Activated CD4-positive, alpha-beta T cell treated with anti-CD3 and anti-CD28 coated beads for 36 hours (primary cell): ENCODE results near the gene CERK. TPM values are rescaled to one million over a fixed set of nuclear protein-coding genes. Genes with fewer than 3 reads are reported as not detected.

ENCODE experiments used
- ATAC-seq: fragments of 200-7000 bp; cut with Tn5 transposase; one replicate; pipeline ENCODE4 v1.10.0; 2021; ENCODE audit warnings: mild to moderate bottlenecking, moderate library complexity
- CTCF ChIA-PET: fragments of 350-600 bp; sonication (Branson Sonifier 250); formaldehyde crosslinking; loops from one replicate; lab custom pipeline; 2021; ENCODE audit warnings: antibody characterized with exemption; lab: Charles Lee
- POLR2A ChIA-PET: fragments of 350-600 bp; sonication (Branson Sonifier 250); formaldehyde crosslinking; loops from one replicate; lab custom pipeline; 2021; ENCODE audit warnings: antibody characterized with exemption, inconsistent platforms; lab: Charles Lee
- DNase-seq: peaks from one replicate; pipeline ENCODE4 v3.0.0-alpha.2; 2020
- H3K27ac Mint-ChIP-seq: one replicate; pipeline ENCODE4 v1.8.0; 2021; ENCODE audit warnings: mixed read lengths
- H3K27me3 Mint-ChIP-seq: one replicate; pipeline ENCODE4 v1.8.0; 2021; ENCODE audit warnings: mixed read lengths
- H3K36me3 Mint-ChIP-seq: one replicate; pipeline ENCODE4 v1.8.0; 2021; ENCODE audit warnings: low read depth, mixed read lengths
- H3K4me1 Mint-ChIP-seq: one replicate; pipeline ENCODE4 v1.8.0; 2021; ENCODE audit warnings: mixed read lengths
- H3K4me3 Mint-ChIP-seq: one replicate; pipeline ENCODE4 v1.8.0; 2021; ENCODE audit warnings: mild to moderate bottlenecking, moderate library complexity, mixed read lengths
- H3K9me3 Mint-ChIP-seq: one replicate; pipeline ENCODE4 v1.8.0; 2021; ENCODE audit warnings: low read depth, mixed read lengths
- intact Hi-C, 2 experiments: fragments of 100-400 bp; cut with DNase I in 1 of 2; cut with micrococcal nuclease in 1 of 2; formaldehyde crosslinking; loops; one replicate each; pipeline versions ENCODE4 v1.14.2 to v1.15.1; 2022 to 2024; cut with DNase I, micrococcal nuclease
- total RNA-seq, 2 experiments: library from RNA; stranded (reverse); gene quantifications; one replicate each; pipeline ENCODE4 v1.2.3, GENCODE V29; 2021

Gene CERK
- total RNA-seq, 2 experiments from 2014 or later = 27.0 to 32.8 TPM

GRCh38 chr22:46687460-46687859 is 50.6 kb downstream of the CERK start:
- DNase-seq = no peak
- Mint-ChIP-seq H3K4me1 (peaks cover 29% of the 10 kb centered on the region), H3K27me3 (no peaks in the 10 kb centered on the region), H3K36me3 (peaks cover 39% of the 10 kb centered on the region), H3K4me3 (no peak overlapping the region), H3K9me3 (no peaks in the 10 kb centered on the region), H3K27ac (no peak overlapping the region)
- intact Hi-C loops = no loop called here
- CTCF ChIA-PET = no interaction called here
- POLR2A ChIA-PET = no interaction called here
- ATAC-seq = no peak

GRCh38 chr22:46687048-46687444 is 51.0 kb downstream of the CERK start:
- intact Hi-C loops = no loop called here
- H3K36me3 Mint-ChIP-seq = peaks cover 39% of the 10 kb centered on the region
- DNase-seq (no peak), ATAC-seq (no peak)
- H3K4me3 Mint-ChIP-seq = no peak overlapping the region
- no peaks in the 10 kb centered on the region for H3K9me3 Mint-ChIP-seq
- H3K4me1 Mint-ChIP-seq = peaks cover 29% of the 10 kb centered on the region
- ChIA-PET CTCF (interaction anchor here (1.9 kb wide), 1 partner anchor 123 kb away, joined by 5 read pairs; no protein-coding TSS in a partner anchor), POLR2A (no interaction called here)
- H3K27ac Mint-ChIP-seq = no peak overlapping the region
- no peaks in the 10 kb centered on the region for H3K27me3 Mint-ChIP-seq

GRCh38 chr22:46686221-46687047 is 51.6 kb downstream of the CERK start:
- ChIA-PET POLR2A (no interaction called here), CTCF (interaction anchor here (1.9 kb wide), 1 partner anchor 123 kb away, joined by 5 read pairs; no protein-coding TSS in a partner anchor)
- H3K4me3 Mint-ChIP-seq = no peak overlapping the region
- peaks cover 34% of the 10 kb centered on the region for H3K36me3 Mint-ChIP-seq
- H3K27ac Mint-ChIP-seq = peak overlapping the region; percentile 74
- H3K27me3 Mint-ChIP-seq = no peaks in the 10 kb centered on the region
- ATAC-seq = no peak
- peaks cover 29% of the 10 kb centered on the region for H3K4me1 Mint-ChIP-seq
- intact Hi-C loops = loop anchor here in 1 of 2 experiments (1.0 kb wide), 1 partner anchor 123 kb away; no protein-coding TSS in a partner anchor
- H3K9me3 Mint-ChIP-seq = no peaks in the 10 kb centered on the region
- DNase-seq = no peak

- H3K9me3 Mint-ChIP-seq = no peaks in the 10 kb centered on the region
- H3K36me3 Mint-ChIP-seq = peaks cover 32% of the 10 kb centered on the region
- DNase-seq (no peak), ATAC-seq (no peak)
- no peak overlapping the region for H3K4me3 Mint-ChIP-seq
- ChIA-PET CTCF (interaction anchor here (0.7 to 3.4 kb wide), 2 partner anchors 121 to 349 kb away, joined by 4 to 19 read pairs; no protein-coding TSS in a partner anchor), POLR2A (no interaction called here)
- no peaks in the 10 kb centered on the region for H3K27me3 Mint-ChIP-seq
- peak overlapping the region; percentile 74 for H3K27ac Mint-ChIP-seq
- intact Hi-C loops = no loop called here
- H3K4me1 Mint-ChIP-seq = peaks cover 29% of the 10 kb centered on the region
Observed at GRCh38 chr22:46684706-46685105, 53.3 kb downstream of the CERK start.

GRCh38 chr22:46682011-46682731 is 55.9 kb downstream of the CERK start:
- POLR2A ChIA-PET = interaction anchor here (0.6 kb wide), 1 partner anchor 514 kb away, joined by 3 read pairs; no protein-coding TSS in a partner anchor
- peak overlapping the region; percentile 37 for H3K27ac Mint-ChIP-seq
- ATAC-seq (no peak), DNase-seq (no peak)
- no peaks in the 10 kb centered on the region for H3K27me3 Mint-ChIP-seq
- H3K4me1 Mint-ChIP-seq = peaks cover 36% of the 10 kb centered on the region
- H3K36me3 Mint-ChIP-seq = peaks cover 24% of the 10 kb centered on the region
- CTCF ChIA-PET = interaction anchor here (0.7 to 3.4 kb wide), 3 partner anchors 76 to 122 kb away, joined by 3 to 19 read pairs (median 6); no protein-coding TSS in a partner anchor
- intact Hi-C loops = no loop called here
- no peak overlapping the region for H3K4me3 Mint-ChIP-seq
- no peaks in the 10 kb centered on the region for H3K9me3 Mint-ChIP-seq

GRCh38 chr22:46681010-46681409 is 57.0 kb downstream of the CERK start:
- intact Hi-C loops = no loop called here
- POLR2A ChIA-PET = no interaction called here
- DNase-seq = peak; percentile 26
- peaks cover 36% of the 10 kb centered on the region for H3K4me1 Mint-ChIP-seq
- CTCF ChIA-PET = no interaction called here
- peak; percentile 37 for ATAC-seq
- H3K9me3 Mint-ChIP-seq = no peaks in the 10 kb centered on the region
- H3K27ac Mint-ChIP-seq = no peak overlapping the region
- no peak overlapping the region for H3K4me3 Mint-ChIP-seq
- peaks cover 17% of the 10 kb centered on the region for H3K36me3 Mint-ChIP-seq
- no peaks in the 10 kb centered on the region for H3K27me3 Mint-ChIP-seq

- Mint-ChIP-seq H3K36me3 (peaks cover 12% of the 10 kb centered on the region), H3K4me3 (no peak overlapping the region), H3K27ac (no peak overlapping the region), H3K4me1 (peaks cover 33% of the 10 kb centered on the region), H3K9me3 (no peaks in the 10 kb centered on the region), H3K27me3 (no peaks in the 10 kb centered on the region)
- DNase-seq = no peak
- intact Hi-C loops = no loop called here
- ATAC-seq = no peak
- ChIA-PET POLR2A (no interaction called here), CTCF (no interaction called here)
Observed at GRCh38 chr22:46679706-46680269, 58.3 kb downstream of the CERK start.

- no peak for ATAC-seq
- H3K36me3 Mint-ChIP-seq = peaks cover 18% of the 10 kb centered on the region
- H3K4me1 Mint-ChIP-seq = peaks cover 33% of the 10 kb centered on the region
- H3K27me3 Mint-ChIP-seq = no peaks in the 10 kb centered on the region
- no peak for DNase-seq
- H3K9me3 Mint-ChIP-seq = no peaks in the 10 kb centered on the region
- ChIA-PET POLR2A (interaction anchor here (0.6 kb wide), 1 partner anchor 92 kb away, joined by 3 read pairs; no protein-coding TSS in a partner anchor), CTCF (no interaction called here)
- intact Hi-C loops = no loop called here
- no peak overlapping the region for H3K4me3 Mint-ChIP-seq
- peak overlapping the region; percentile 58 for H3K27ac Mint-ChIP-seq
Observed at GRCh38 chr22:46678785-46679700, 59.0 kb downstream of the CERK start.

GRCh38 chr22:46678003-46678657 is 59.9 kb downstream of the CERK start:
- H3K27ac Mint-ChIP-seq = peak overlapping the region; percentile 67
- ChIA-PET CTCF (no interaction called here), POLR2A (interaction anchor here (0.6 kb wide), 1 partner anchor 91 kb away, joined by 3 read pairs; no protein-coding TSS in a partner anchor)
- H3K4me1 Mint-ChIP-seq = peaks cover 40% of the 10 kb centered on the region
- no peaks in the 10 kb centered on the region for H3K27me3 Mint-ChIP-seq
- ATAC-seq = no peak
- peaks cover 22% of the 10 kb centered on the region for H3K36me3 Mint-ChIP-seq
- intact Hi-C loops = no loop called here
- DNase-seq = peak; percentile 37
- H3K9me3 Mint-ChIP-seq = no peaks in the 10 kb centered on the region
- H3K4me3 Mint-ChIP-seq = peak overlapping the region; percentile 49

- no peak for DNase-seq
- Mint-ChIP-seq H3K4me1 (peaks cover 46% of the 10 kb centered on the region), H3K9me3 (no peaks in the 10 kb centered on the region), H3K36me3 (peaks cover 22% of the 10 kb centered on the region), H3K4me3 (peak overlapping the region; percentile 49), H3K27me3 (no peaks in the 10 kb centered on the region), H3K27ac (peak overlapping the region; percentile 67)
- intact Hi-C loops = no loop called here
- ChIA-PET POLR2A (no interaction called here), CTCF (interaction anchor here (1.3 kb wide), 1 partner anchor 114 kb away, joined by 4 read pairs; no protein-coding TSS in a partner anchor)
- no peak for ATAC-seq
Observed at GRCh38 chr22:46677323-46678002, 60.6 kb downstream of the CERK start.
